GM18909 (cell line): Measurements from ENCODE around the gene SEMA4C.

Source experiments
- ATAC-seq: cut with Tn5 transposase; IDR thresholded peaks from one replicate; pipeline ENCODE4 v1.9.1; 2021; ENCODE audit warnings: mild to moderate bottlenecking; ENCODE audit not compliant: unreplicated experiment, poor library complexity

SEMA4C gene, protein sequence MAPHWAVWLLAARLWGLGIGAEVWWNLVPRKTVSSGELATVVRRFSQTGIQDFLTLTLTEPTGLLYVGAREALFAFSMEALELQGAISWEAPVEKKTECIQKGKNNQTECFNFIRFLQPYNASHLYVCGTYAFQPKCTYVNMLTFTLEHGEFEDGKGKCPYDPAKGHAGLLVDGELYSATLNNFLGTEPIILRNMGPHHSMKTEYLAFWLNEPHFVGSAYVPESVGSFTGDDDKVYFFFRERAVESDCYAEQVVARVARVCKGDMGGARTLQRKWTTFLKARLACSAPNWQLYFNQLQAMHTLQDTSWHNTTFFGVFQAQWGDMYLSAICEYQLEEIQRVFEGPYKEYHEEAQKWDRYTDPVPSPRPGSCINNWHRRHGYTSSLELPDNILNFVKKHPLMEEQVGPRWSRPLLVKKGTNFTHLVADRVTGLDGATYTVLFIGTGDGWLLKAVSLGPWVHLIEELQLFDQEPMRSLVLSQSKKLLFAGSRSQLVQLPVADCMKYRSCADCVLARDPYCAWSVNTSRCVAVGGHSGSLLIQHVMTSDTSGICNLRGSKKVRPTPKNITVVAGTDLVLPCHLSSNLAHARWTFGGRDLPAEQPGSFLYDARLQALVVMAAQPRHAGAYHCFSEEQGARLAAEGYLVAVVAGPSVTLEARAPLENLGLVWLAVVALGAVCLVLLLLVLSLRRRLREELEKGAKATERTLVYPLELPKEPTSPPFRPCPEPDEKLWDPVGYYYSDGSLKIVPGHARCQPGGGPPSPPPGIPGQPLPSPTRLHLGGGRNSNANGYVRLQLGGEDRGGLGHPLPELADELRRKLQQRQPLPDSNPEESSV

DNA sequence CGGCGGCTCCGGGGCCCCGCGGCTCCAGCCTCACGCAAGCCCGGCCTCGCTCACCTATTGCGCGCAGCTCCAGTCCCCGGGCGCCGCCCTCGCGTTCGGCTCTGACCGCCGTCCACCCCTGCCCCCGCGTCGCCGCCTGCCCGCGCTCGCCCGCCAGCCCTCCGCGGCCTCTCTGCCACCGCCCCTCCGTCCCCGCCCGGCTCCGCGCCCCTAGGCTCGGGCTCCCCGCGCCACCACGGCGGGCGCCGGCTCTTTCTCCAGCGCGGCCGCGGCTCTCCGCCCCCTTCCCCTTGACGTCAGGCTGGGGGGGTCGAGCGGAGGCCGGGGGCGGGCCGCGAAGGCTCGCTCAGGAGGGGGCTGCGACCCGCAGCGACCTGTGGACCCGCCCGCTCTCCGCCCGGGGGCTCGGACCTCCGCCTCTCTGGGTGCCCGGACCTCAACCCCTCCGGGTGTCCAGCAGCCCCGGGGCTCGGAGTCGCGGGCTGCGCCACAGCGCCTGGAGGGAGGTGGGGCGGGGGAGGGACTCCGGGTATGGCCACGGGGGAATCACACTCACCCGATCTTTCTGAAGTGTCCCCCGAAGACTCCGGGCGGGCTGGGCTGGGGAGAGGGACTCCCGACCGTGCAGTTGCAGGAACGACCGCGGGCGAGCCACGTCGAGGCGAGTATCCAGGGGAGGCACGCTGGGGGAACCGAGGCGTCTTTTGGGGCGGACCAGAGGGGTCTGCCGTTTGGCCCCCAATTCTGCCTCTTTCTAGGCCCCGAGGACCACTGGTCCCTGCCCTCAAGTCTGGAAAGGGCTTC, at the start of gene SEMA4C:
SEMA4C (minus strand) TSS at position 259 of the 804 bp plus-strand sequence. CDS start 2,194 bp downstream, outside the sequence.
- no peak for ATAC-seq

DNA sequence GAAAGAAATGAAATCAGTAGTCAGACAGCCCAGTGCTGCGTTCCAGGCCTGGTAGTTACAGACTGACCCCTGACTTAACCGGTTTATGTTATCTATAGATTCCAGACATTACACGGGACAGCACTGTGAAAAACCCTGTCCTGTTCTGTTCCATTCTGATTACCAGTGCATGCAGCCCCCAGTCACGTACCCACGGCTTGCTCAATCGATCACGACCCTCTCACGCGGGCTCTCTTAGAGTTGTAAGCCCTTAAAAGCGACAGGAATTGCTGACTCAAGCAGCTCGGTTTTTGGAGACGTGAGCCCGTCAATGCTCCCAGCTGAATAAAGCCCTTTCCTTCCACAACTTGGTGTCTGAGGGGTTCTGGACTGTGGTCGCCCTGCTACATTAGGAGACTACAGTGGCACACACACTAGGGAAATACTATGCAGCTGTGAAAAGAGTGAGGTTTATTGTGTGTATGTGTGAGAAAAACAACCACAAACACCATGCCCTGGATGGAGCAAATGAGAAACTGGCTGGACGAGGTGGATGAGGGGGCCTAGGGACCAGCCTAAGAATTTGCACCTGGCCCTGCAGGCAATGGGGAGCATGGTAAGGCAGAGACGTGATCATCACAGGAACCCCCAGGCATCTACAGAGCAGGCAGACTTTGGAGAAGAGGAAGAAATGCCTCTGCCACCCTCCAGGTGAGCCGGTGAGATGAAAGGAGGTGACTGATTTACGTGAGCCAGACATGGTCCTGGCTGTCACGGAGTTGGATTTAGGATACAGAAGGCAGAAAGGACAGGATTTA, 49.1 kb upstream of the SEMA4C start:
- ATAC-seq, result no peak

DNA sequence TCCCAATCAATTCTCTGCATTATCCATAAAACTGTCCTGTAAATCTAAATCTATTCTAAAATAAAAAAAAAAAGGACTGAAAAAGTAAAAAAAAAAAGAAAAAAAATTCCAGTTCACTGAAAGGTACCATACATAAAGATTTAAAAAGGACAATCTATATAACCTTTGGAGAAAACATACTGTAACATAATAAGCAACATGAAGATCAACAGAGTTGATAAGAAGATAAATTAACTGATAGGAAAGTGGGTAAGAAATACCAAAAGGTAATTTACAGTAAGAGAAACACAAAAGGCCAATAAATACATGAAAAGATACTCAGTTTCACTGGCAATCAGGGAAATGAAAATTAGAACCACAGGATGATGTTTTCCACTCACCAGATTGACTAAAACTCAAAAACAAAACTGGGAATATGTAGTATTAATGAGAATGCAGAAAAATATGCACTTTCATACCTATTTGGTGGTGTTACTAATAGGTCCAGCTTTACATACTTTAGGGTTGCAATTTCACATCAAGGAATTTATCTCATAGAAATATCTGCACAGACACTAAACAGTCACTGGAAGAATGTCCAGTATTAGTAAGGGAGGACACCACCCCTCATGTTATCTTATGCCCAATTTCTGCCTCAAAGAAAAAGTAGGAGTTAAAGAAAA, 48.3 kb upstream of the SEMA4C start:
- ATAC-seq, result no peak

DNA sequence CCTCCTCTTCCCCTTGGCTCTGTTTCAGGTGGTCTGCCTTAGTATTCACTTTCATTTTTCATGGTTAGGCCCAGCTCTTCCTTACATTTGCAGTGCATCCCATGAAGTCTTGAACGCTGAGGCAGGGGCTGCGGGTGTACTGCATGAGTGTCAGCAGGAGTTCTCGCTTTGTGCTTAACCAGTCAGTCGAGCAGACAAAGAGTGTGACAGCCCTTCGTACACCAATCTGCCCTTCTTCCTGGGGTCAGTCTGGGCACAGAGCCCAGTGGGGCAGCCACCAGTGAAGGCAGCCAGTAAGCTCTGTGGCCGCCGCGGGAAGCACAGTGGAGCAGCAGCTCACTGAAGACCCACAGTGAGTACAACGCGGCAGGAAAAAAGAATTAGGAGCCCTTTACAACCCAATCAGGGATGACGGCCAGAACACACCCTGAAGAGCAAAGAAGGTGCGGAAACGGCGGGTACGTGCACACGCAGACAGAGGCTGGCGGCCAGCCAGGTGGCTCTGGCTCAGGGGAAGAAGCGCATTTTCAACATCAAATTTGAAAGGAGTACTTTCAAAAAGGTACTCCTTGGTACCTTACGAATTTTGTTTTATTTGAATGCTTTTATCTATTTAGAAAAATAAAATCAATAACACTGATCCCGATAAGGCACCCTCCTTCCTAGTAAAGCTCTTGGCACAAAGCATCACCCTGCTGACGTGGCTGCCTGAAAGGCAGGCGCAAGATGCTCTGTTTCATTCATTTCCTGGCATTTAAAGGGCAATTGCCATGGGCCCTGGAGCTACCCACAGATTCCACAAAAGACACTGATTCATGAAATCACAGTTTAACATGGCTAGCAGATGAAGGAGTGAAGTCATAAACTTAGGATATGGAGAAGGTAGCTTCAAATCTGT, 47.0 kb upstream of the SEMA4C start:
- ATAC-seq, result no peak

DNA sequence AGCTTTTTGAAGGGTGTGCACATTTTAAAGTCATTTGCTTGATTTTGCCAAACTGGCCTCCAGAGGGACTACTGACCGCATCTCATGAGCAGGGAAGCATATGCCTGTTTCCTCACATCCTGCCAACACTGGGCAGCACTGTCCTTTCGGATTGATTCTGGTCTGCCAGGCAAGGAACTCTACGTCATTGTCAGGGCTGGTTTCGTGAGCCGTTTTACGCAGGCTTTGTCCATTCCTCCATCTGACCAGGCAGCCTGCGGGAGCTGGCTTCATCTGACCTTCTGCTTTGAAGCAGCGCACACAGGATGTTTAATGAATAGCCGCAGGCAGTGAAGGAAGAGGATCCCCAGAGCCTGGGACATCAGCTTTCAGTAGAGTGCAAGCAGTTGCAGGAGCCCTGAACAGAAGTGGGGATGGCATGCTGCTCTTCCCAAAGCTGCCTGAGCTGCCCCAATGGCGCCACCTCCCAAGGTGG, 46.3 kb upstream of the SEMA4C start:
- ATAC-seq, result no peak

DNA sequence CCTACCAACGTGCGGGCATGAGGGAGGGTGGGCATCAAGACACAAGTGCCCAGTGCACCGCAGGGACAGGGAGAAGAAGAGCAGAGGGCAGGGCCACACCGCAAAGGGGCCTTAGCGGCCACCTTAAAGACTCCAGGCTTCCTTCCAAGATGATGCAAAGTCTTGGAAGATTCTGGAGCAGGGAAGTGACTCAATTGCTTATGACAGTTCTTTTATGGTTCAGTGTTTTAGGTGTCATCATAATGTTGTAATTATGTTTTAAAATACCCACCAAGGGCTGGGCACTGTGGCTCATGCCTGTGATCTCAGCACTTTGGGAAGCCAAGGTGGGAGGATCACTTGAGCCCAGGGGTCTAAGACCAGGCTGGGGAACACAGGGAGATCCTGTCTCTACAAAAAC, 44.5 kb upstream of the SEMA4C start:
- no peak for ATAC-seq

DNA sequence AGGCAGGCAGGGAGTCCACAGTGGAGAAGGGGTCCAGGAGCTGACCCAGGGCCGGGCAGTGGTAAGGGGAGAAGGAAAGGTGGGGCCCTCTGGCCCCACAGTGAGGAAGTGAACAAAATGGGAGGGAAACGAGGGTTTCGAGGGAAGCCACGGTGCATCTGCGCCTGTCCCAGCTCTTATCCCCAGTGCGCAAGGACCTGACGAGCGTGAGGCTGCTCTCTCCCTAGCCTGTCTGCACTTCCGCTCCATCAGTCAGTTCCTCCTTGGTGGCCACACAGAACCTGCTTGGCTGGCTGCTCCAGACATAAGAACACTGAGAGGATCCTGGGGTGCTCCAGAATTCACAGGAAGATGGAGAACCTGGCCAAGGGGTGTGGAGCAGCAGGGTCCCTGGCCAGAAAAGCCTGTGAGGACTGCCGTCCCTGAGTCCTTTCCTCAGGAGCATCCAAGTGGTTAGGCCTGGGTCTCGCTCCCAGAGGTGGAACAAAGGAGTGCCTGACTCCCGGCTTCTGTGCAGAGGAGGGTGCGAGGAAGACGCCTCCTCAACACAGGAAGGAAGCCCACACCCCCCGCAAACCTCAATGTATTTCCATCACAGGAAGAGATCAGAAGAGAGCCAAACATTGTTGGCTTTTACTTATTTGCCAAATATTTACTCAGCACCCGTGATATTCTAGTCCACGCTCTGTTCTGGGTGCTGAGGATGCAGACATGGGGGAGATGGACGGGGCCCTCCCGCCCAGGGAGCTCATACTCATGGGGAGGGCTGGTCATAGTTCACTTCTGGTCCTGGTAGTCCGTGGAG, 43.7 kb upstream of the SEMA4C start:
- ATAC-seq, result no peak

DNA sequence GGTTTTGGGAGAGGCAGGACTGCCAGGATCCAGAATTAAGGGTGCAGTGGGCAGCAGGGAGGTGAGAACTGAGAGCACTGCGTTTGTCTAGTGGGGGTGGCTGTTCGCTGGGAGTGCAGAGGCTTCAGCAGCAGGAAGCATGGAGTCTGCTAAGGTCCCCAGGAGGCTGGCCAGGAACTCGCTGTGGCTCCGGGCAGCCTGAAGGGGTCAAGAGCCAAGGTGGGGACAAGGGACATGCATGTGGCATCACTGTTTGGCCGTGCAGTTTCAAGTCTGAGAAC, 43.2 kb upstream of the SEMA4C start:
- no peak for ATAC-seq

DNA sequence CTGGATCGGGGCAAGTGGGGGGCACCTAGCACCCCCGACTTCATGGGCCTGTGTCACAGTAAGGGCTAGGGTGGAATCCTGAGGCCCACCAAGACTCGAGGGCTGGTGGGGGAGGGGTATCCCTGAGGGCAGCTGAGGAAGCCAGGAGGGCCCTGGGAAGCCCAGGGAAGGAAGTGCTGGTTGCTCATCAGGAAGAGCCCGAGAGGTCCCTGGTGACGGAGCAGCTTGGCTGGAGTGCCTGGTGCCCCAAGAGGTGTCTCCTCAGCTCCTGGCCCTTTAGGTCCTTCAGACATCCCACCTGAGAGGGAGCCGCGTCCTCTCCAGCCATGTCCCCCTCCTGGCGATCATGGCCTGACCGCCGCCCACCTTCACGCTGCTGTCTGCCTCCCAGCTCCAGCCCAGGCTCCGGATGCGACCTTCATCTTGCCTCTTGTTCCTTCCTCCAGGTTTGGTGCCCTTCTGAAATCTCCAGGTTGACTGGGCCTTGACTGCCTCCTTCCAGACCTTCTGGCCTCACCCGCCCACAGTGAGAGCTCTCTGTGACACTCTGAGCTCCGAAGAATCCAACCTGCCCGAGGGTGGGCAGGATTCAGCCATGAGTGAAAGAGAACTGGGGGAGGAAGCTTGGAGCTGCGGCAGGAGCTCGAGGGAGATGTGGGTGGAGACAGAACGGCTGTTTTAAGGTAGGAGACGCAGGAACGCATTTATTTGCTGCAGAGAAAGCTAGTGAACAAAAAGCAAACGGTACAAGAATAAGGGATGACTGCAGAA, 42.7 kb upstream of the SEMA4C start:
- ATAC-seq, result no peak

DNA sequence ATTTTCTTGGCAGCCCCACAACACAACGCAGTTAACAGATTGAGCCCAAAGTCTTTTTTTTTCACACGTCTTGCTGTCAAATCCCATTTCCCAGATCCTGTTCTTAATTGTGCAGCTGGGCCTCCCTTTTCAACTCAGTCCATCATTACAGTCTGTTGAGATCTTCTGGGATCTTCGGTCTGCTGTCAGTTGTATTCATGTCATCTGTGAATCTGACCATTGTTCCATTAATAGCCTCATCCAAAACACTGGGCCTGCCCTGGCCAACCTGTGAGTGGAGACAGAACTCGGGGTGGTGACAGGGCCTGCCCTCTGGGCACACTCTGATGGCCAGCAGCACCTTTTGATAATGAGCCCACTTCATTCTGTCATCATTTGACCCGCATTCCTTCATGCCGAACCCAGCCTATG, 39.7 kb upstream of the SEMA4C start:
- ATAC-seq, result no peak

DNA sequence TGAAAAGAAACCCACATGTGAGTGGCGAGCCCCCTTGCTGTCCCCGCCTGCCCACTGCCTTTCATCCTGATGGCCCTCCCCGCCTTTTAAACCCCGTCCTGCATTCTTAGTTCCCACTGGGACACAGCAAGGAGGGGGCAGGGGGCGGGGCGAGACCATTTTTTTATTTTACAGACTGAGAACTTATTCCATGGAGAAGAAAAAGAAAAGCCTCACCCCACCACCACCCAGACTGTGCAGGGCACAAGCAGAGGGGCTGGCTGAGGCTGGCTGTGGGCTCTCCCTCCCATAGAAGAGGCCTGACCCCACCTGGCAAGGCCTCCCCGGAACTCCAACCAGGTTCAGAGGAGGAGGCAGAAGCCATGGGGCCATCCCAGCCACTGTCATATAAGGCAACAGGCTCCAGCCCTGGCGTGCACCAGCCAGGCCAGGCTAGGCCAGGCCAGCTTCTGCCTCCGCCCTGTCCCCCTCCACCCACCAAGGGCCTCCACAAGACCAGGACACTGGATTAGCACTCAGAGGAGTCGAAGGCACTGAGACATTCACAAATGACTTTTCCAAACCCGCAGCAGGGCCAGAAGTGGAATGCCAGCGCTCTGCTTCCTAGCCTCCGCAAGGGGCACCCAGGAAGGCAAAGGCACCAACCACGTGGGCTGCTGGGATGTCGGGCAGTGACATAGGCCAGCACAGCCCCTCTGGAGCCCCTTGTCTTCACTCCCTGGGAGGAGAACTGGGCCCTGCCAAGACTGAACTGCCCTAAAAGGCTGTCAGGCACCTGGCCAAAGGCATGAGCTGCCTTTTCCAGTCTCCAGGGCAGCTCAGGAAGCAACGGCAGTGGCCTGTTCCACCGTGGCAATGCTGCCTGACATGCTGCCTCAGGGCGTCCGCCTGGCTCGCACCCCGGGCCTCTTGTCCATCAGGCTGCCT, 37.5 kb upstream of the SEMA4C start:
- no peak for ATAC-seq

DNA sequence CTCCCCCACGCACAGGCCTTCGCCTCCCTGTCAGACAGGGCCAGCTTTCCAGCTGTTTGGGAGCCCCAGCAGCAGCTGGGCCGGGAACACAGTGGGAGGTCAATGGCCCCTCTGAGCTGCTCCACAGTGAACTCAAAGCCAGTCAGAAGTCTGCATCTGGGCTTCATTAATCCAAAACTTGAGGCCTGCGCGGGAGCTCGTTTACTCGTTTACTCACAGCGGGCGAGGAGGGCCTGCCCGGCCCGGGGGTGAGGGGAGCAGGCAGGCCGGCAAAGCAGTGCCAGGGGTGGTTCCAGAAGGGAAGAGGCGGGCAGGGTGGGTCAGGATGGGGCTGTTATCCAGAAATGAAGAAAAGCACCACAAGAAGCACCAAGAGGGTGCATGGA, 36.8 kb upstream of the SEMA4C start:
- ATAC-seq, result no peak

DNA sequence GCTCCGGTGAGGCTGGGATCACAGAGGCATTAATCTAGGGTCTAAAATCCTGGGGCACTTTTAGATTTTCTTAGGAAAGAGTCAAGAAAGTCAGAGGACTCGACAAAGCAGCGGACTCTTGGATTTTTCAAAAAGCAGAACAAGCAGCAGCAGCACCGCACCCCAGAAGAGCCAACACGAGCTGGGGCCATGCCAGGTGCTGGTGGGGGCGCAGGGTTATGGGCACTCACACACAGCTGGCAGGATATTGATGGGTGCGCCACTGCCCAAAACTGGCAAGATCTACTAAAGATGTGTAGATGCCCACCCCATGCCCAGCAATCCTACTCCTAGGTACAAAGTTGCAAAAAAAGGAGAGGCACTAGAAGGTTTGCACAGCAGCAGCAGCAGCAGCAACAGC, 33.9 kb upstream of the SEMA4C start:
- no peak for ATAC-seq

DNA sequence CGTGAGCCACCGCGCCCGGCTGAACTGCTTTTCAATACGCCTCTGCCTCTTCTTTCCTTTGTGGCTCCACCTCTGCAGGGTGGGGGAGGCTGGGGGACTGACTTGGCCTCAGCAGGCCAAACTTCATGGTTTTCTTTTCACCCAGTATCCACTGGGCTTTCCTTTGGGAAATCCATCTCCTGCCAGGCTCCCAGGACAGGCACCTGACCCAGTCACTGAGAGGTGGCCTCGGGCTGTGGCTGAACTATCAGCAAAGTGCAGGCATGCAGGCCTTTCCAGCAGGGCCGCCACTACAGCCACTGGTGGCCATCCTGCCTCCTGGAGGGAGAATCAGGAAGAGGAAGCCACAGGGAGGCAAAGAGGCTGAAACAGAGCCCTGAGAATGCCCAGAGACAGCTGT, 33.4 kb upstream of the SEMA4C start:
- no peak for ATAC-seq

DNA sequence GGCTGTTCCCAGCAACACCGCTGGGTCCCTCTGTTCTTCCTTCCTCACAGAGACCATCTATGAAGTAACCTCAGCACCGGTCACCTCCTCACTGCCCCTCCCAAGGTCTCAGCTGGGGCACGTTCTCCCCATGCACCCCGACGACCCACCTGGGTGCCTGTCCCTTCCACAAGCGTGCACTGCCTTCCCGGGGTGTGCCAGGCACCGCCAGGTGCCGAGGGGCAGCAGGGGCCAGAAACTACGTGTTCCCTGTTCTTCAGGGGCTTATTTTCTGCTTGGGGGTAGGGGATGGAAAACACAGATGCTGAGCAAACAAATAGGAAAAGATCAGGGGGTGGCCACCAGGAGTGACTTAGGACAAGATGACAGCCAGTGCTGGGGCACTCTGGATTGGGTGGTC, 30.4 kb upstream of the SEMA4C start:
- no peak for ATAC-seq

DNA sequence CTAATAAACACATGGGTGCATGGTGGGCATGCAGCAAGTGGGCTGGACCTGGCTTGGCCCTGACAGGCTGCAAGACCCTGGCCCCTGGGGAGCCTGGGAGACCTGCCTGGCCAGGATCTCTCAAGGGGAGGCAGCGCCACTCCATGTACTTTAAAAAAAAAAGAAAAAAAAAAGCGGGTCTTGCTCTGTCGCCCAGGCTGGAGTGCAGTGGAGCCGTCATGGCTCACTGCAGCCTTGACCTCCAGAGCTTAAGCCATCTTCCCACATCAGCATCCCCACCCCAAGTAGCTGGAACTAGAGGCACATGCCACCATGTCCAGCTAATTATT, 29.5 kb upstream of the SEMA4C start:
- ATAC-seq, result no peak
